Lung (tissue), 12 donors: ENCODE results near the gene KIF1C. TPM values are rescaled to one million over a fixed set of nuclear protein-coding genes. Genes with fewer than 3 reads are reported as not detected.

Source experiments
- ATAC-seq: fragments of 200-7000 bp; cut with Tn5 transposase; one replicate; pipeline ENCODE4 v1.9.1; 2020; ENCODE audit warnings: moderate number of reproducible peaks; ENCODE audit not compliant: insufficient read depth, low FRiP score
- DNase-seq, 3 donors: peaks; one replicate each; pipeline ENCODE4 v3.0.0-alpha.2; 2013 to 2017
- H3K27ac ChIP-seq, 2 donors: one replicate each; pipeline ENCODE4 v1.5.1; 2013; ENCODE audit warnings: mild to moderate bottlenecking in 2 of 2, moderate library complexity in 2 of 2, control low read depth in 1 of 2, inconsistent platforms in 1 of 2, low read depth in 1 of 2, low read length in 1 of 2
- H3K27me3 ChIP-seq, 3 donors: one replicate each; pipeline ENCODE4 v1.5.1; 2013; ENCODE audit warnings: low read length in 2 of 3; ENCODE audit not compliant: control insufficient read depth in 3 of 3, insufficient read depth in 3 of 3
- H3K36me3 ChIP-seq, 4 donors: one replicate each; pipeline ENCODE4 v1.5.1; 2013; ENCODE audit warnings: low read length in 4 of 4, mild to moderate bottlenecking in 1 of 4, moderate library complexity in 1 of 4; ENCODE audit not compliant: control insufficient read depth in 4 of 4, insufficient read depth in 4 of 4
- H3K4me1 ChIP-seq, 5 donors: one replicate each; pipeline ENCODE4 v1.5.1; 2013; ENCODE audit warnings: low read length in 5 of 5, mild to moderate bottlenecking in 2 of 5, moderate library complexity in 1 of 5; ENCODE audit not compliant: control insufficient read depth in 5 of 5, insufficient read depth in 5 of 5
- H3K4me3 ChIP-seq: one replicate; pipeline ENCODE4 v1.5.1; 2013; ENCODE audit warnings: mild to moderate bottlenecking, control low read depth, moderate library complexity
- H3K9ac ChIP-seq, 2 donors: one replicate each; pipeline ENCODE4 v1.5.1; 2013; ENCODE audit warnings: low read length in 2 of 2, control low read depth in 1 of 2; ENCODE audit not compliant: insufficient read depth in 1 of 2
- H3K9me3 ChIP-seq, 4 donors: one replicate each; pipeline ENCODE4 v1.5.1; 2013; ENCODE audit warnings: low read length in 3 of 4, mild to moderate bottlenecking in 1 of 4, moderate library complexity in 1 of 4; ENCODE audit not compliant: control insufficient read depth in 4 of 4, insufficient read depth in 3 of 4
- WGBS, 2 donors: extraction: QIAGEN DNeasy Blood & Tissue Kit; methylation state at CpG; one replicate each; pipeline ENCODE4 v1.1.7; 2013; 5-methylcytosine and 5-hydroxymethylcytosine counted together
- polyA plus RNA-seq, 2 donors: library from polyadenylated mRNA; stranded (reverse); fragments of 200-250 nt; gene quantifications; one replicate each; pipeline ENCODE4 v1.2.1, GENCODE V29; 2013
- total RNA-seq, 2 donors: library from RNA; depleted of rRNA in 1 of 2; stranded (reverse); fragments of >200 nt in 1 of 2; gene quantifications; one replicate each; pipeline ENCODE4 v1.2.1, GENCODE V29; 2014 to 2021
- TF ChIP-seq, protein P1 (sequence below): IDR thresholded peaks from 2 replicates; pipeline ENCODE4 v1.5.1; 2012; ENCODE audit warnings: mild to moderate bottlenecking; ENCODE audit errors: control extremely low read depth, extremely low read depth
- donor health status: control.
- donor health status: control.
- donor health status: Bipolar disorder and iron deficiency.
- donor health status: healthy.
- donor health status: DM: yes; HTN: yes; CAD: no.

Gene KIF1C
- total and polyA plus RNA-seq, 4 donors, result 48.0 to 190 (median 75.8) TPM

DNA sequence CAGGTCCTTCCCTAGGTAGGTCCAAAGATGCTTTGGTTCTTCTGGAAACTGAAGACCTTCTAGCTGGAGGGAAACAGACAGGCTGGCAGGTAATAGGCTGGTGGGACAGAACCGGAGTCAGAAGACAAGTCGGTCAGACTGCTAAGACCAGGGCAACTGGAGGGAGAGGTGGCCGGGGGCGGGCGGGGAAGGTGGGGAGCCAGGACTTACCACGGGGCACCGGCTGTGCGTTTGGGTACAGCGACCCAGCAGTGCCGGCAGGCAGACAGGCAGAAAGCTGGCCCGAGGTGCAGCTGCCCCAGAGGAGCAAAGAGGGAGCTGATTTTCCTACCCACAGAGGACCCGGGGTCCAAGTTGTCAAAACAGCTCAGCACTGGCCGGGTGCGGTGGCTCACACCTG is 36.9 kb downstream of the KIF1C start:
- ATAC-seq (no peak), DNase-seq (no peak)
- Histone ChIP-seq H3K9me3 (no peaks in the 10 kb centered on the region), H3K9ac (no peak overlapping the region), H3K4me1 (peaks cover 0 to 5% (median 0%) of the 10 kb centered on the region in 5 donors), H3K4me3 (no peak overlapping the region), H3K27ac (no peak overlapping the region), H3K27me3 (peaks cover 0 to 12% (median 0%) of the 10 kb centered on the region in 3 donors), H3K36me3 (no peaks in the 10 kb centered on the region)
- TF ChIP-seq, protein P1, sequence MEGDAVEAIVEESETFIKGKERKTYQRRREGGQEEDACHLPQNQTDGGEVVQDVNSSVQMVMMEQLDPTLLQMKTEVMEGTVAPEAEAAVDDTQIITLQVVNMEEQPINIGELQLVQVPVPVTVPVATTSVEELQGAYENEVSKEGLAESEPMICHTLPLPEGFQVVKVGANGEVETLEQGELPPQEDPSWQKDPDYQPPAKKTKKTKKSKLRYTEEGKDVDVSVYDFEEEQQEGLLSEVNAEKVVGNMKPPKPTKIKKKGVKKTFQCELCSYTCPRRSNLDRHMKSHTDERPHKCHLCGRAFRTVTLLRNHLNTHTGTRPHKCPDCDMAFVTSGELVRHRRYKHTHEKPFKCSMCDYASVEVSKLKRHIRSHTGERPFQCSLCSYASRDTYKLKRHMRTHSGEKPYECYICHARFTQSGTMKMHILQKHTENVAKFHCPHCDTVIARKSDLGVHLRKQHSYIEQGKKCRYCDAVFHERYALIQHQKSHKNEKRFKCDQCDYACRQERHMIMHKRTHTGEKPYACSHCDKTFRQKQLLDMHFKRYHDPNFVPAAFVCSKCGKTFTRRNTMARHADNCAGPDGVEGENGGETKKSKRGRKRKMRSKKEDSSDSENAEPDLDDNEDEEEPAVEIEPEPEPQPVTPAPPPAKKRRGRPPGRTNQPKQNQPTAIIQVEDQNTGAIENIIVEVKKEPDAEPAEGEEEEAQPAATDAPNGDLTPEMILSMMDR, result no peak
- 82 to 92% methylated on average over 14 of the region's 14 CpGs for WGBS, 2 donors

GRCh38 chr17:5035315-5035714 is 37.6 kb downstream of the KIF1C start, which contains the start of gene SLC52A1:
Gene SLC52A1, minus strand, starts transcription at chr17:5035426. Its CDS starts 820 bp downstream, at chr17:5034606.
- TF ChIP-seq, protein P1, result no peak
- no peak for ATAC-seq
- Histone ChIP-seq H3K36me3 (no peaks in the 10 kb centered on the region), H3K4me3 (no peak within 1 kb of the TSS), H3K9ac (no peak within 1 kb of the TSS), H3K9me3 (no peaks in the 10 kb centered on the region), H3K27me3 (peaks cover 0 to 12% (median 0%) of the 10 kb centered on the region in 3 donors), H3K4me1 (peaks cover 0 to 5% (median 0%) of the 10 kb centered on the region in 5 donors), H3K27ac (no peak within 1 kb of the TSS)
- peak in 1 of 3 donors; percentile 13 for DNase-seq
- 8 to 13% methylated on average over 14 to 24 of the region's 24 CpGs for whole genome bisulfite sequencing, 2 donors

GRCh38 chr17:5042157-5043022 is 44.6 kb downstream of the KIF1C start:
- no peak overlapping the region for H3K4me3 ChIP-seq
- H3K36me3 ChIP-seq, result no peaks in the 10 kb centered on the region
- no peaks in the 10 kb centered on the region for H3K4me1 ChIP-seq
- no peak for ATAC-seq
- DNase-seq, result no peak
- no peaks in the 10 kb centered on the region for H3K27me3 ChIP-seq
- no peak overlapping the region for H3K9ac ChIP-seq
- TF ChIP-seq, protein P1, result no peak
- WGBS, 2 donors, result 79 to 84% methylated on average over 15 of the region's 15 CpGs
- H3K27ac ChIP-seq, result no peak overlapping the region
- no peaks in the 10 kb centered on the region for H3K9me3 ChIP-seq
